NCI-H1694 (cell line): ENCODE data around the gene KRT6C.
"Not testable (repeated sequence)": the region's sequence is repeated elsewhere in the genome, so short reads cannot be mapped to it uniquely, and the experiment has no call there.

Experiments used
- DNase-seq: peaks from one replicate; lab custom pipeline; 2025; lab: John Stamatoyannopoulos, UW

Gene KRT6C

GRCh38 chr12:52473768-52474167 lies at the start of gene KRT6C:
KRT6C (minus strand) TSS chr12:52473805; CDS start chr12:52473737, 68 bp downstream.
- no peak for DNase-seq

- no peak for DNase-seq
Measured at GRCh38 chr12:52522346-52523011, 48.9 kb upstream of the KRT6C start.

- DNase-seq = no peak
Measured at GRCh38 chr12:52521568-52522266, 48.1 kb upstream of the KRT6C start.

DNA sequence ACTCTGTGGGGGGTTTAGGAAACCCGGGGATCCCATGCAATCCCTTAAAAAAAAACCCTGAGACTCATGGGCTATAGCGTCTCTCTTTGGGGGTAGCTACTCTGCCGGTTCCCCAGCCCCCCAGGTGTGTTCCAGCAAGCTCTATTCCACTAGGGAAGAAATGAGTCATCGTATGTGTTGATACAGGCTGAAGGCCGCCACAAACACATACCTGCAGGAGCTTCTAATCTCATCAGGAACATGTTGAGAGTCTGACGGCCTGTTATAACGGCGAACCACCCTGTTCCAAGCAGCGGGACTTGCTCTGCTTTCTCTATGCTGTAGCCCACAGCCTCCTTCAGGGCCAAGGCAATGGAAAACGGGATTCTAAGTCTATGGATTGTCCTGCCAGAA lies 47.6 kb upstream of the KRT6C start:
- no peak for DNase-seq

DNA sequence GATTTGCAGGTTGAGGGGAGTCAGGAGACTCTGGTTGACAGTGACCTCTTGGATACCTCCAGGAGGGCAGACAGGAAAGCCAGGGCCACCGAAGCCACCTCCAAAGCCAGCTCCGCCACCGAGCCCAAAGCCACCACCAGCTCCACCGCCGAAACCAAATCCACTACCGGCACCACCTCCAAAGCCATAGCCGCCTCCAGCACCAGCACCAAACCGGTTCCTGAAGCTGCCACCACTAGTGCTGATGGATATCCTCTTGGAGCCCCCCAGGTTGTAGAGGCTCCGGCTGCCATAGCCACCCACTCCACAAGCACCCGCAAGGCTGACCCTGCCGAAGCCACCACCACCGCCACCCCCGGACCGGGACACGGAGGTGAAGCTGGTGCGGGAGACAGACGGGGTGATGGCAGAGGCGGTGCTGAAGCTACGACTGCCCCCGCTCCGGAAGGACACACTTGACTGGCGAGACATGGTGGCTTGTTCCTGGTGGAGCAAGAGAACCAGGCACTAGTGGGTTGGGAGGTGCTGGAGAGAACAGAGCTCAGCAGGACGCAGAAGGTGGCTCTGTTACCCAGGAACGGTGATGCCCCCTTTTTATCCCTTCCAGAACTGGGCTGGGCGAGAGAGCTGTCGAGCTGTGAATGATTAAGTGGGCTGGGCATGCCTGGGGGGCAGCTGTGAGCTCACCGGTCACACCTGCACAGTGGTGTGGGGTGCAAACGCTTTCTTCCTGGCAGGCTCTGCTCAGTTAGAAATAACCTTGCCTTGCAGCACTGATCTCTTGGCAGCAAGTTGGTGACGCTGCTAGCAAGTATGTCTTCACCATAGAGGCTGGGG lies 46.4 kb upstream of the KRT6C start, which contains the start of gene KRT5:
TSS of gene KRT5 (minus strand) at position 569 of the 837 bp plus-strand sequence. CDS start at position 471, 98 bp downstream.
- no peak for DNase-seq

DNA sequence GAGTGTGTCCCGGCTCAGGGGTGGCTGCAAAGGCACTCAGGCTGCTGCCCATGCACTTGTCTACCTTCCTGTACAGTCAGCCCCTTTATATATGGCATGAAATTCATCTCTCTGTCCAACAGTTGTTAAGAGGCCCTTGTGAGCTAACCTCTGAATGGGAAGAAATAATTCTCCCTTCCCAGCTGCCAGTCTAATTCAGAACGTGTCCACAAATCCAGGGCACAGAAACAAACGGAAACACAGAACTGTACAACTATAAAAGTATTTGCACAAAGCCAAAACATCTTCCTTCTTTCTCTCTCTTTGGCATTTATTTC lies 45.7 kb upstream of the KRT6C start:
- no peak for DNase-seq

GRCh38 chr12:52518574-52519386 lies 45.2 kb upstream of the KRT6C start:
- no peak for DNase-seq

- DNase-seq = no peak
Measured at GRCh38 chr12:52517888-52518287, 44.3 kb upstream of the KRT6C start.

GRCh38 chr12:52517005-52517835 lies 43.6 kb upstream of the KRT6C start:
- no peak for DNase-seq

GRCh38 chr12:52515927-52516831 lies 42.6 kb upstream of the KRT6C start:
- DNase-seq = no peak

GRCh38 chr12:52515319-52515646 lies 41.7 kb upstream of the KRT6C start:
- DNase-seq = no peak

GRCh38 chr12:52514471-52515318 lies 41.1 kb upstream of the KRT6C start:
- DNase-seq = no peak

DNA sequence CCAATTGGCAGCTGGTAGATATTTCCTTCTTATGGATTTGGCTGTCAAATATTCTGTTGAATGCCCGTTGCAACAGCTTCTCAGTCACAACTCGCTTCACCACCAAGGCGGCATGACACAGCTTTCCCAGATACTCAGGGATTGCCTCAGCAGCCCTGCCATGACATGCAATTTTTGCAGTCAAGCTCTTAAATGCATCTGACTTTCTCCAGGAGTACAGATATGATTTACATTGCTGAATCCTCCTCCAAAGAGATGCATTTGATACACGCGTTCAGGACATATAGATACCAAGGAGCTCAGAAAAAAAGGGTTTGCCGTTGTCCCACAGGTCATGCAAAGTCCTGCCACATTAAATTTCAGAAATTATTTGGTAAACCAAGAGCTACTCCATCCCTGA lies 40.1 kb upstream of the KRT6C start:
- DNase-seq = no peak

DNA sequence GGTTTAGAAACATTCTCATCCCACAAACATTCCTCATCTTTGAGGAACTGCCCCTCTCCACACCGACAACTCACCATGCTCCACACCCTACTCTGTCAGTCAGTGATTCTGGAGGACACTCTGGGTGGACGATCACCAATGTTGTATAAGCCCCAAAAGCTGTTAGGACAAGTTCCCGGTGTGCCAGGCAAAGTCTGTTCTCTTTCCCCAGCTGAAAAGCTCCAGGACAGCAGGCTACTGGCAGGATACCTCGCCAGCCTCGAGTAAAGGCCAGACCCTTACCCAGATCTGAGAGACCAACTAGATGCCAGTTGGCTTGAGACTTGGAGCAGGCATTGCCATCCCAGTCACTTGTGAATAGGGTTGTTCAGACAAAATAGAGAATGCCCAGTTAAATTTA lies 34.6 kb upstream of the KRT6C start:
- DNase-seq = no peak

- peak; percentile 10 for DNase-seq
Measured at GRCh38 chr12:52506858-52507715, 33.5 kb upstream of the KRT6C start.

GRCh38 chr12:52502877-52503276 lies 29.3 kb upstream of the KRT6C start:
- no peak for DNase-seq

DNA sequence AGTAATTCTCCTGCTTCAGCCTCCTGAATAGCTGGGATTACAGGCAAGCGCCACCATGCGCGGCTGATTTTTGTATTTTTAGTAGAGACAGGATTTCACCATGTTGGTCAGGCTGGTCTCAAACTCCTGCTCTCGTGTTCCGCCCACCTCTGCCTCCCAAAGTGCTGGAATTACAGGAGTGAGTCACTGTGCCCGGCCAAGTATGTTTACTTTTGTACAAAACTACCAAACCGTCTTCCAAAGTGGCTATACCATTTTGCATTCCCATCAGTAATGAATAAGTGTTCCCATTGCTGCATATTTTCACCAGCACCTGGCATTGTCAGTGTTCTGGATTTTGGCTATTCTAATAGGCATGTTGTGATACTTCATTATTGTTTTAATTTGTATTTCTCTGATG lies 27.9 kb upstream of the KRT6C start:
- no peak for DNase-seq

DNA sequence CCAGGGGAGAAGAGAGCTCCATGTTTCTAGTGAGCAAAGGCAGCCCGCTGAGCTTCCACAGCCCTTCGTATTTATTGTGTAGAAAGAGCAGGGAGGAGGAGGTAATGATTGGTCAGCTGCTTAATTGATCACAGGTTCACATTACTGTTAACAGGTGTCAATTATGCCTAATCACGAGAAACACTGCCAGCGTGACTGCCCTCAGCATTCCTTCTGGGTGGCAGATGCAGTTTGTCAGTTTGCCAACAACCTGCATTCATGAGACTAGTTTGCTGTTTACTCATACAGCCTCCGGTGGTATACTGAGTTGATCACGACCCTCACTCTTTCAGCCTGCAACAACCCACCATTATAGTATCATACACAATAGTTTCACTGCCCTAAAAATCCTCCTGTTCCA lies 27.0 kb upstream of the KRT6C start:
- DNase-seq = not testable (repeated sequence)
